Pancreas (tissue), 10 donors: ENCODE measurements around the gene RET. TPM values are rescaled to one million over a fixed set of nuclear protein-coding genes. Genes with fewer than 3 reads are reported as not detected.

Experiments used
- ATAC-seq, 4 donors: fragments of 200-7000 bp; cut with Tn5 transposase; one replicate each; pipeline versions ENCODE4 v1.8.0 to v1.9.1; 2020; ENCODE audit warnings: mild to moderate bottlenecking in 4 of 4, moderate library complexity in 4 of 4
- DNase-seq, 6 donors: peaks; one replicate each; pipeline ENCODE4 v3.0.0-alpha.2; 2020
- FAIRE-seq: peaks from 2 replicates; lab custom pipeline; 2012; peaks lifted over from hg19 to GRCh38; lab: Jason Lieb, UNC
- H3K27ac ChIP-seq, 4 donors: fragments of 200-600 bp; sonication (generic); 1 replicate in 3 of 4; 2 replicates in 1 of 4; pipeline versions ENCODE4 v1.5.0 to v1.8.0; 2020
- H3K27me3 ChIP-seq, 4 donors: fragments of 200-600 bp; one replicate each; pipeline ENCODE4 v1.8.0; 2021
- H3K36me3 ChIP-seq, 3 donors: fragments of 200-600 bp; sonication (generic) in 1 of 3; one replicate each; pipeline versions ENCODE4 v1.5.0 to v1.8.0; 2020 to 2021
- H3K4me1 ChIP-seq, 3 donors: fragments of 200-600 bp; one replicate each; pipeline ENCODE4 v1.8.0; 2021
- H3K4me3 ChIP-seq, 4 donors: fragments of 200-600 bp; sonication (generic) in 2 of 4; one replicate each; pipeline versions ENCODE4 v1.5.0 to v1.8.0; 2020 to 2021
- H3K9me3 ChIP-seq, 4 donors: fragments of 200-600 bp; one replicate each; pipeline ENCODE4 v1.8.0; 2021
- CTCF ChIP-seq, 4 donors: fragments of 200-600 bp; sonication (generic) in 3 of 4; IDR thresholded peaks; one replicate each; pipeline versions ENCODE4 v1.5.0 to v1.8.0; 2021; ENCODE audit warnings: antibody characterized with exemption in 4 of 4
- WGBS, 2 donors: extraction: QIAGEN DNeasy Blood & Tissue Kit; methylation state at CpG; one replicate each; pipeline ENCODE4 v1.1.7; 2013; 5-methylcytosine and 5-hydroxymethylcytosine counted together
- intact Hi-C, 3 donors: fragments of 100-400 bp; cut with DNase I; formaldehyde crosslinking; loops; one replicate each; pipeline versions ENCODE4 v1.11.1 to v1.14.2; 2022
- polyA plus RNA-seq, 2 donors: library from polyadenylated mRNA; stranded (reverse); fragments of 200-250 nt; gene quantifications; one replicate each; pipeline ENCODE4 v1.2.3, GENCODE V29; 2013
- total RNA-seq, 6 donors: library from RNA; stranded (reverse); fragmentation: NEBNext Ultra II Directional in 4 of 6; extraction: Animal tissue kit (Norgen Biotek cat#: 25700) in 4 of 6; gene quantifications; one replicate each; pipeline versions ENCODE4 v1.2.1 to v1.2.4, GENCODE V29; 2021 to 2023
- donor health status: healthy with polysubstance abuse.
- donor health status: DM: no; HTN: no; CAD: no; lungs with moderate emphysema.
- donor health status: DM: no; HTN: no; CAD: no.
- donor health status: control.
- donor health status: control.
- donor health status: Bipolar disorder and iron deficiency.
- donor health status: DM: yes; HTN: yes; CAD: no.
- donor health status: DM: no; HTN: no; CAD: no.
- donor health status: DM: no; HTN: no; CAD: no.
- donor health status: DM: yes; HTN: yes; CAD: no.

Gene RET
- total and polyA plus RNA-seq, 8 donors: 0.32 to 4.4 (median 0.83) TPM

GRCh38 chr10:43120116-43120928, 43.5 kb downstream of the RET start:
- H3K36me3 ChIP-seq: no peaks in the 10 kb centered on the region
- H3K4me1 ChIP-seq: no peaks in the 10 kb centered on the region
- intact Hi-C loops: no loop called here
- H3K4me3 ChIP-seq: no peak overlapping the region
- no peaks in the 10 kb centered on the region for H3K27me3 ChIP-seq
- ATAC-seq: no peak
- 82 to 85% methylated on average over 19 of the region's 19 CpGs for WGBS, 2 donors
- peak in 1 of 6 donors; percentile 8 for DNase-seq
- no peak for TF ChIP-seq CTCF (IDR thresholded peaks at IDR 0.05)
- H3K9me3 ChIP-seq: no peaks in the 10 kb centered on the region
- H3K27ac ChIP-seq: no peak overlapping the region
- no peak for FAIRE-seq

GRCh38 chr10:43120929-43121314, 44.1 kb downstream of the RET start:
- Histone ChIP-seq H3K4me3 (no peak overlapping the region), H3K27ac (no peak overlapping the region), H3K27me3 (no peaks in the 10 kb centered on the region), H3K4me1 (no peaks in the 10 kb centered on the region), H3K9me3 (no peaks in the 10 kb centered on the region), H3K36me3 (no peaks in the 10 kb centered on the region)
- ATAC-seq (peak in 3 of 4 donors; percentile 24 to 83 (median 70)), FAIRE-seq (no peak), DNase-seq (no peak)
- 72 to 79% methylated on average over 3 of the region's 3 CpGs for WGBS, 2 donors
- intact Hi-C loops: no loop called here
- no peak for TF ChIP-seq CTCF (IDR thresholded peaks at IDR 0.05)

GRCh38 chr10:43121444-43121843, 44.6 kb downstream of the RET start:
- no peak overlapping the region for H3K27ac ChIP-seq
- no peaks in the 10 kb centered on the region for H3K9me3 ChIP-seq
- H3K4me3 ChIP-seq: no peak overlapping the region
- FAIRE-seq: no peak
- no peaks in the 10 kb centered on the region for H3K4me1 ChIP-seq
- H3K36me3 ChIP-seq: no peaks in the 10 kb centered on the region
- intact Hi-C loops: no loop called here
- whole genome bisulfite sequencing, 2 donors: 85 to 98% methylated on average over 1 of the region's 1 CpG
- DNase-seq: peak in 2 of 6 donors; percentile 13 to 50
- H3K27me3 ChIP-seq: no peaks in the 10 kb centered on the region
- peak in 2 of 4 donors; percentile 40 to 73 for ATAC-seq
- TF ChIP-seq CTCF (IDR thresholded peaks at IDR 0.05): no peak

GRCh38 chr10:43122096-43122495, 45.2 kb downstream of the RET start:
- DNase-seq: no peak
- no peaks in the 10 kb centered on the region for H3K36me3 ChIP-seq

More at GRCh38 chr10:43122096-43122495, 45.2 kb downstream of the RET start:
- no peak for FAIRE-seq
- no peaks in the 10 kb centered on the region for H3K9me3 ChIP-seq
- H3K27ac ChIP-seq: no peak overlapping the region
- H3K4me1 ChIP-seq: no peaks in the 10 kb centered on the region
- ATAC-seq: no peak
- no peak for TF ChIP-seq CTCF (IDR thresholded peaks at IDR 0.05)
- WGBS, 2 donors: 54 to 75% methylated on average over 3 to 4 of the region's 4 CpGs
- no peak overlapping the region for H3K4me3 ChIP-seq
- H3K27me3 ChIP-seq: no peaks in the 10 kb centered on the region
- intact Hi-C loops: no loop called here
